SK-N-SH treated with all-trans-retinoic acid at 6 μM for 48 hours (cell line): ENCODE results near the gene MEIS2.

Experiments used
- ATAC-seq: fragments of 200-7000 bp; cut with Tn5 transposase; 3 replicates; pipeline ENCODE4 v1.9.1; 2020; ENCODE audit warnings: mild to moderate bottlenecking, moderate library complexity
- ARNTL ChIP-seq: fragments of 450-650 bp; formaldehyde crosslinking; IDR thresholded peaks from 2 replicates; pipeline ENCODE4 v1.5.0; 2020; ENCODE audit warnings: low read depth, mild to moderate bottlenecking, moderate library complexity, borderline replicate concordance
- BACH2 ChIP-seq: fragments of 250-450 bp; sonication (Bioruptor Pico); IDR thresholded peaks from 2 replicates; pipeline ENCODE4 v1.9.0; 2021; ENCODE audit warnings: mild to moderate bottlenecking, borderline replicate concordance
- CSDC2 ChIP-seq: fragments of 250-450 bp; sonication (Bioruptor Pico); IDR thresholded peaks from 2 replicates; pipeline ENCODE4 v1.5.0; 2020; ENCODE audit warnings: mild to moderate bottlenecking, moderate library complexity
- ESRRG ChIP-seq: fragments of 250-450 bp; sonication (Bioruptor Pico); IDR thresholded peaks from 2 replicates; pipeline ENCODE4 v1.6.1; 2021; ENCODE audit warnings: mild to moderate bottlenecking
- GLIS3 ChIP-seq: fragments of 250-450 bp; sonication (Bioruptor Pico); IDR thresholded peaks from 2 replicates; pipeline ENCODE4 v1.5.0; 2020; ENCODE audit warnings: mild to moderate bottlenecking, moderate library complexity
- OSR1 ChIP-seq: fragments of 250-450 bp; sonication (Bioruptor Pico); IDR thresholded peaks from 2 replicates; pipeline ENCODE4 v1.8.0; 2022; ENCODE audit warnings: moderate library complexity, mild to moderate bottlenecking, inconsistent platforms
- RARB ChIP-seq: fragments of 250-450 bp; sonication (Bioruptor Pico); IDR thresholded peaks from 2 replicates; pipeline ENCODE4 v1.8.0; 2021; ENCODE audit warnings: mild to moderate bottlenecking, moderate library complexity
- SNAI2 ChIP-seq: fragments of 250-450 bp; sonication (Bioruptor Pico); IDR thresholded peaks from 2 replicates; pipeline ENCODE4 v1.5.0; 2020; ENCODE audit warnings: mild to moderate bottlenecking, moderate library complexity
- TCF4 ChIP-seq: fragments of 250-450 bp; sonication (Bioruptor Pico); IDR thresholded peaks from 2 replicates; pipeline ENCODE4 v1.8.0; 2021; ENCODE audit warnings: mild to moderate bottlenecking, moderate library complexity, borderline replicate concordance
- ZC3H10 ChIP-seq: fragments of 250-450 bp; sonication (Bioruptor Pico); IDR thresholded peaks from 2 replicates; pipeline ENCODE4 v1.5.1; 2021; ENCODE audit warnings: mild to moderate bottlenecking, moderate library complexity
- ZFP3 ChIP-seq: fragments of 250-450 bp; sonication (Bioruptor Pico); IDR thresholded peaks from 2 replicates; pipeline ENCODE4 v1.5.0; 2020; ENCODE audit warnings: mild to moderate bottlenecking, moderate library complexity
- ZFP30 ChIP-seq: fragments of 450-650 bp; formaldehyde crosslinking; IDR thresholded peaks from 2 replicates; pipeline ENCODE4 v1.5.0; 2022; ENCODE audit warnings: mild to moderate bottlenecking, moderate library complexity
- ZNF565 ChIP-seq: fragments of 450-650 bp; formaldehyde crosslinking; conservative IDR thresholded peaks from 2 replicates; pipeline ENCODE4 v1.5.0; 2020; ENCODE audit warnings: low read depth, mild to moderate bottlenecking, moderate library complexity
- ZNF70 ChIP-seq: fragments of 450-650 bp; formaldehyde crosslinking; IDR thresholded peaks from 2 replicates; pipeline ENCODE4 v1.5.0; 2020; ENCODE audit warnings: mild to moderate bottlenecking, moderate library complexity
- ZNF8 ChIP-seq: fragments of 450-650 bp; formaldehyde crosslinking; IDR thresholded peaks from 2 replicates; pipeline ENCODE4 v1.5.0; 2020; ENCODE audit warnings: mild to moderate bottlenecking, moderate library complexity
- TF ChIP-seq, protein P1 (sequence below): fragments of 250-450 bp; sonication (Bioruptor Pico); IDR thresholded peaks from 2 replicates; pipeline ENCODE4 v1.5.1; 2020; ENCODE audit warnings: low read depth, mild to moderate bottlenecking, moderate library complexity
- TF ChIP-seq, protein P2 (sequence below): fragments of 250-450 bp; sonication (Bioruptor Pico); IDR thresholded peaks from 2 replicates; pipeline ENCODE4 v1.5.0; 2020; ENCODE audit warnings: mild to moderate bottlenecking, moderate library complexity
- TF ChIP-seq, protein P3 (sequence below): fragments of 250-450 bp; sonication (Bioruptor Pico); IDR thresholded peaks from 2 replicates; pipeline ENCODE4 v1.5.1; 2021; ENCODE audit warnings: mild to moderate bottlenecking, moderate library complexity
- TF ChIP-seq, protein P4 (sequence below): fragments of 250-450 bp; sonication (Bioruptor Pico); IDR thresholded peaks from 2 replicates; pipeline ENCODE4 v1.8.0; 2020; ENCODE audit warnings: mild to moderate bottlenecking, moderate library complexity, borderline replicate concordance

Gene MEIS2

DNA sequence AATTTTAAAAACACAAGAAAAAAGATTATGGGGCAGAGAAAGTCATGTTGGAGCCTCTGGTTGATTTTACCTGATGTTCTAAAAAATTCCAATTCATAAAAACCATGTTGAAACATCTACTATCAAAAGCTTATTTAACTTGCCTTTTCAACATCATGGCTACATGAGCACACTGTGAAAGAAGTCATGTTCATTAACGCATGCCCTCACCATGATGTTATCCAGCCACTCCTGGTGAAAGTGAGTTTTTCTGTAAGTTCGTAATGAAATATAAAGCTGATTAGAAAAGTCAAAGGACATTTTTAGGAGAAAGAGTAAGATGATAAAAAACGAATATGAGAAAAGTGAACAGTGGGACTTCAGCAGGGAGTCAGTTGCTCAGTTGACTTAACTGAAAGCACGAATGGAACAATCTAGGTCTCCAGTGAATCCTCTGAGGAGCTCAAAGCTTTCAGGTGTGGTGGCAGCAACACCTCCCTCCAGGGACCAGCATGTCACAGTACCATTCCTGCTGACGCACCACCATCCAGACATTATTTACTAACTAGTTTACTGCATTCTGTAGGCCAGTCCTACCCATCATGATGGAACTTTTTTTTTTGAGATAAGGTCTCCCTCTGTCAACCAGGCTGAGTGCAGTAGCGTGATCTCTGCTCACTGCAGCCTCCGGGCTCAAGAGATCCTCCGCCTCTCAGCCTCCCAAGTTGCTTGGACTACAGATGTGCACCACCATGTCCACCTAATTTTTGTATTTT lies 95.2 kb downstream of the MEIS2 start:
- no peak for TF ChIP-seq ZC3H10 (CRISPR knock-in tag)
- TF ChIP-seq ZFP3: no peak
- TF ChIP-seq, protein P1, sequence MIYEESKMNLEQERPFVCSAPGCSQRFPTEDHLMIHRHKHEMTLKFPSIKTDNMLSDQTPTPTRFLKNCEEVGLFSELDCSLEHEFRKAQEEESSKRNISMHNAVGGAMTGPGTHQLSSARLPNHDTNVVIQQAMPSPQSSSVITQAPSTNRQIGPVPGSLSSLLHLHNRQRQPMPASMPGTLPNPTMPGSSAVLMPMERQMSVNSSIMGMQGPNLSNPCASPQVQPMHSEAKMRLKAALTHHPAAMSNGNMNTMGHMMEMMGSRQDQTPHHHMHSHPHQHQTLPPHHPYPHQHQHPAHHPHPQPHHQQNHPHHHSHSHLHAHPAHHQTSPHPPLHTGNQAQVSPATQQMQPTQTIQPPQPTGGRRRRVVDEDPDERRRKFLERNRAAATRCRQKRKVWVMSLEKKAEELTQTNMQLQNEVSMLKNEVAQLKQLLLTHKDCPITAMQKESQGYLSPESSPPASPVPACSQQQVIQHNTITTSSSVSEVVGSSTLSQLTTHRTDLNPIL (CRISPR knock-in tag): no peak
- TF ChIP-seq ZNF565 (CRISPR knock-in tag): no peak
- no peak for TF ChIP-seq RARB
- TF ChIP-seq, protein P2, sequence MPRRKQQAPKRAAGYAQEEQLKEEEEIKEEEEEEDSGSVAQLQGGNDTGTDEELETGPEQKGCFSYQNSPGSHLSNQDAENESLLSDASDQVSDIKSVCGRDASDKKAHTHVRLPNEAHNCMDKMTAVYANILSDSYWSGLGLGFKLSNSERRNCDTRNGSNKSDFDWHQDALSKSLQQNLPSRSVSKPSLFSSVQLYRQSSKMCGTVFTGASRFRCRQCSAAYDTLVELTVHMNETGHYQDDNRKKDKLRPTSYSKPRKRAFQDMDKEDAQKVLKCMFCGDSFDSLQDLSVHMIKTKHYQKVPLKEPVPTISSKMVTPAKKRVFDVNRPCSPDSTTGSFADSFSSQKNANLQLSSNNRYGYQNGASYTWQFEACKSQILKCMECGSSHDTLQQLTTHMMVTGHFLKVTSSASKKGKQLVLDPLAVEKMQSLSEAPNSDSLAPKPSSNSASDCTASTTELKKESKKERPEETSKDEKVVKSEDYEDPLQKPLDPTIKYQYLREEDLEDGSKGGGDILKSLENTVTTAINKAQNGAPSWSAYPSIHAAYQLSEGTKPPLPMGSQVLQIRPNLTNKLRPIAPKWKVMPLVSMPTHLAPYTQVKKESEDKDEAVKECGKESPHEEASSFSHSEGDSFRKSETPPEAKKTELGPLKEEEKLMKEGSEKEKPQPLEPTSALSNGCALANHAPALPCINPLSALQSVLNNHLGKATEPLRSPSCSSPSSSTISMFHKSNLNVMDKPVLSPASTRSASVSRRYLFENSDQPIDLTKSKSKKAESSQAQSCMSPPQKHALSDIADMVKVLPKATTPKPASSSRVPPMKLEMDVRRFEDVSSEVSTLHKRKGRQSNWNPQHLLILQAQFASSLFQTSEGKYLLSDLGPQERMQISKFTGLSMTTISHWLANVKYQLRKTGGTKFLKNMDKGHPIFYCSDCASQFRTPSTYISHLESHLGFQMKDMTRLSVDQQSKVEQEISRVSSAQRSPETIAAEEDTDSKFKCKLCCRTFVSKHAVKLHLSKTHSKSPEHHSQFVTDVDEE (CRISPR knock-in tag): no peak
- TF ChIP-seq CSDC2: no peak
- no peak for TF ChIP-seq OSR1 (CRISPR knock-in tag)
- TF ChIP-seq ZNF70: no peak
- TF ChIP-seq, protein P3, sequence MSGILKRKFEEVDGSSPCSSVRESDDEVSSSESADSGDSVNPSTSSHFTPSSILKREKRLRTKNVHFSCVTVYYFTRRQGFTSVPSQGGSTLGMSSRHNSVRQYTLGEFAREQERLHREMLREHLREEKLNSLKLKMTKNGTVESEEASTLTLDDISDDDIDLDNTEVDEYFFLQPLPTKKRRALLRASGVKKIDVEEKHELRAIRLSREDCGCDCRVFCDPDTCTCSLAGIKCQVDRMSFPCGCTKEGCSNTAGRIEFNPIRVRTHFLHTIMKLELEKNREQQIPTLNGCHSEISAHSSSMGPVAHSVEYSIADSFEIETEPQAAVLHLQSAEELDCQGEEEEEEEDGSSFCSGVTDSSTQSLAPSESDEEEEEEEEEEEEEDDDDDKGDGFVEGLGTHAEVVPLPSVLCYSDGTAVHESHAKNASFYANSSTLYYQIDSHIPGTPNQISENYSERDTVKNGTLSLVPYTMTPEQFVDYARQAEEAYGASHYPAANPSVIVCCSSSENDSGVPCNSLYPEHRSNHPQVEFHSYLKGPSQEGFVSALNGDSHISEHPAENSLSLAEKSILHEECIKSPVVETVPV (CRISPR knock-in tag): no peak
- TF ChIP-seq, protein P4, sequence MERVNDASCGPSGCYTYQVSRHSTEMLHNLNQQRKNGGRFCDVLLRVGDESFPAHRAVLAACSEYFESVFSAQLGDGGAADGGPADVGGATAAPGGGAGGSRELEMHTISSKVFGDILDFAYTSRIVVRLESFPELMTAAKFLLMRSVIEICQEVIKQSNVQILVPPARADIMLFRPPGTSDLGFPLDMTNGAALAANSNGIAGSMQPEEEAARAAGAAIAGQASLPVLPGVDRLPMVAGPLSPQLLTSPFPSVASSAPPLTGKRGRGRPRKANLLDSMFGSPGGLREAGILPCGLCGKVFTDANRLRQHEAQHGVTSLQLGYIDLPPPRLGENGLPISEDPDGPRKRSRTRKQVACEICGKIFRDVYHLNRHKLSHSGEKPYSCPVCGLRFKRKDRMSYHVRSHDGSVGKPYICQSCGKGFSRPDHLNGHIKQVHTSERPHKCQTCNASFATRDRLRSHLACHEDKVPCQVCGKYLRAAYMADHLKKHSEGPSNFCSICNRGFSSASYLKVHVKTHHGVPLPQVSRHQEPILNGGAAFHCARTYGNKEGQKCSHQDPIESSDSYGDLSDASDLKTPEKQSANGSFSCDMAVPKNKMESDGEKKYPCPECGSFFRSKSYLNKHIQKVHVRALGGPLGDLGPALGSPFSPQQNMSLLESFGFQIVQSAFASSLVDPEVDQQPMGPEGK (CRISPR knock-in tag): no peak
- TF ChIP-seq ARNTL (CRISPR knock-in tag): no peak
- no peak for TF ChIP-seq BACH2 (CRISPR knock-in tag)
- no peak for TF ChIP-seq ESRRG (CRISPR knock-in tag)
- TF ChIP-seq SNAI2 (CRISPR knock-in tag): no peak
- TF ChIP-seq ZFP30 (CRISPR knock-in tag): no peak
- no peak for TF ChIP-seq TCF4
- TF ChIP-seq ZNF8 (CRISPR knock-in tag): no peak

DNA sequence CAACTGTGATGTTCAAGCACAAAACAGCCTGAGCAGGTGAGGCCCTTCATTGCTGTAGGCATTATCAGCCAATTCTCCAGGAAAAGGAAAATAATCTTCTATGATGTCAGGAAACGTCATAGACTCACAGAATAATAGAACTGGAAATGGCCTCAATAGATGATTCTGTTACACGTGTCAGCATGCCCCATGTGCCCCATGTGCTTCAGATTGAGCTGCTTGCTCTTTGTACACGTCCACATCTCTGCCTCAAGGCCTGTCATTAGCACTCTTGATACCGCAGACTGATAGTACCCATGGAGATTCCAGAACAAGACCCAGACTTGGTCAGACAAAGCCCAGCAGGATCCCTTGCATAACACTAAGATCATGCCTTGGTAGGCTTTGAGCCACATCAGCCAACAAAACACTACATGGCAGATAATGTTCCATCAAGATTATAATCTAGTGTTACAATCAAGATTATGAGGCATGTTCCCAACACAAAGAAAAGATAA lies 95.9 kb downstream of the MEIS2 start:
- TF ChIP-seq TCF4: peak; percentile 45; the same call in 1 of the 2 replicates
- TF ChIP-seq OSR1 (CRISPR knock-in tag): no peak
- TF ChIP-seq ARNTL (CRISPR knock-in tag): no peak
- no peak for TF ChIP-seq ZFP30 (CRISPR knock-in tag)
- TF ChIP-seq, protein P2 (CRISPR knock-in tag): no peak
- no peak for TF ChIP-seq GLIS3 (CRISPR knock-in tag)
- TF ChIP-seq, all 23 proteins: peak for 1
- no peak; the same call in 2 of the 3 replicates for ATAC-seq

More for the DNA sequence above, 95.2 kb downstream of the MEIS2 start:
- no peak for ATAC-seq
